HG02588 (cell line): ENCODE measurements around the gene SOWAHD.

Experiments
- ATAC-seq: cut with Tn5 transposase; IDR thresholded peaks from one replicate; pipeline ENCODE4 v1.9.1; 2021; ENCODE audit warnings: mild to moderate bottlenecking, moderate library complexity; ENCODE audit not compliant: unreplicated experiment

Gene SOWAHD

DNA sequence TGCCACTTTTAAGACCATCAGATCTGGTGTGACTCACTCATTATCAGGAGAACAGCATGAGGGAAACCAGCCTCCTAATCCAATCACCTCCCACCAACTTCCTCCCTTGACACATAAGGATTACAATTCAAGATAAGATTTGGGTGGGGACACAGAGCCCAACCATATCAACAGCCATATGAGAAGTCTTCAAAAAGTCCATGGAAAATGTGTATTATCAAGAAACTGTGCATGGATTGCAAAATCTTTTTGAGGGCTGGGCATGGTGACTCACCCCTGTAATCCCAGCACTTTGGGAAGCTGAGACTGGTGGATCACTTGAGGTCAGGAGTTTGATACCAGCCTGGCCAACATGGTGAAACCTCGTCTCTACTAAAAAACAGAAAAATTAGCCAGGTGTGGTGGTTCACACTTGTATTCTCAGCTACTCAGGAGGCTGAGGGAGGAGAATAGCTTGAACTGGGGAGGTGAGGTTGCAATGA lies 50.8 kb downstream of the SOWAHD start:
- ATAC-seq: no peak
